Parathyroid adenoma (tissue), 2 donors: ENCODE data around the gene HPRT1.

Source experiments
- H2AFZ ChIP-seq: fragments of 300-600 bp; sonication (generic); one replicate; pipeline ENCODE4 v1.7.0; 2017; ENCODE audit warnings: antibody characterized with exemption, mild to moderate bottlenecking
- H3K27ac ChIP-seq: fragments of 300-600 bp; sonication (generic); one replicate; pipeline ENCODE4 v1.7.0; 2017
- H3K27me3 ChIP-seq: fragments of 300-600 bp; sonication (generic); one replicate; pipeline ENCODE4 v1.7.0; 2017; ENCODE audit warnings: low read length; ENCODE audit not compliant: control insufficient read depth, insufficient read depth
- H3K36me3 ChIP-seq: fragments of 300-600 bp; sonication (generic); one replicate; pipeline ENCODE4 v1.7.0; 2017; ENCODE audit warnings: low read length; ENCODE audit not compliant: control insufficient read depth, insufficient read depth
- H3K4me1 ChIP-seq: fragments of 300-600 bp; sonication (generic); one replicate; pipeline ENCODE4 v1.7.0; 2017; ENCODE audit warnings: control low read depth
- H3K4me2 ChIP-seq: fragments of 300-600 bp; sonication (generic); one replicate; pipeline ENCODE4 v1.7.0; 2017; ENCODE audit warnings: low read length
- H3K4me3 ChIP-seq: fragments of 300-600 bp; sonication (generic); one replicate; pipeline ENCODE4 v1.7.0; 2017; ENCODE audit warnings: low read depth, low read length
- H3K79me2 ChIP-seq: fragments of 300-600 bp; sonication (generic); one replicate; pipeline ENCODE4 v1.7.0; 2017; ENCODE audit warnings: control low read depth
- H3K9ac ChIP-seq: fragments of 300-600 bp; sonication (generic); one replicate; pipeline ENCODE4 v1.7.0; 2017; ENCODE audit warnings: mild to moderate bottlenecking
- H3K9me3 ChIP-seq: fragments of 300-600 bp; sonication (generic); one replicate; pipeline ENCODE4 v1.7.0; 2017; ENCODE audit warnings: low read length; ENCODE audit not compliant: control insufficient read depth
- CTCF ChIP-seq: fragments of 300-600 bp; sonication (generic); IDR thresholded peaks from one replicate; pipeline ENCODE4 v1.7.0; 2017; ENCODE audit warnings: antibody characterized with exemption, mild to moderate bottlenecking
- donor health status: primary hyperparathyroidism.

Gene HPRT1

GRCh38 chrX:134443461-134443860 lies 16.5 kb upstream of the HPRT1 start:
- no peaks in the 10 kb centered on the region for H3K9me3 ChIP-seq
- no peak overlapping the region for H3K27ac ChIP-seq
- no peaks in the 10 kb centered on the region for H3K27me3 ChIP-seq
- no peaks in the 10 kb centered on the region for H3K36me3 ChIP-seq
- no peak overlapping the region for H3K4me2 ChIP-seq
- no peak overlapping the region for H3K4me3 ChIP-seq
- no peaks in the 10 kb centered on the region for H3K79me2 ChIP-seq
- H3K4me1 ChIP-seq, result no peaks in the 10 kb centered on the region
- H3K9ac ChIP-seq, result no peak overlapping the region
- no peak overlapping the region for H2AFZ ChIP-seq
- TF ChIP-seq CTCF, result no peak

GRCh38 chrX:134444681-134445080 lies 15.3 kb upstream of the HPRT1 start:
- Histone ChIP-seq H3K79me2 (no peaks in the 10 kb centered on the region), H3K36me3 (no peaks in the 10 kb centered on the region), H3K9ac (no peak overlapping the region), H3K4me1 (no peaks in the 10 kb centered on the region), H2AFZ (no peak overlapping the region), H3K27me3 (no peaks in the 10 kb centered on the region), H3K9me3 (no peaks in the 10 kb centered on the region), H3K27ac (no peak overlapping the region), H3K4me2 (no peak overlapping the region), H3K4me3 (no peak overlapping the region)
- no peak for TF ChIP-seq CTCF

GRCh38 chrX:134452596-134452995 lies 7.4 kb upstream of the HPRT1 start:
- no peak overlapping the region for H3K9ac ChIP-seq
- H2AFZ ChIP-seq, result no peak overlapping the region

GRCh38 chrX:134453631-134454030 lies 6.3 kb upstream of the HPRT1 start:
- H3K27me3 ChIP-seq, result no peaks in the 10 kb centered on the region
- no peak overlapping the region for H3K27ac ChIP-seq
- no peaks in the 10 kb centered on the region for H3K9me3 ChIP-seq

More at GRCh38 chrX:134452596-134452995, 7.4 kb upstream of the HPRT1 start:
- no peaks in the 10 kb centered on the region for H3K4me1 ChIP-seq
- H3K4me3 ChIP-seq, result no peak overlapping the region
- H3K9me3 ChIP-seq, result no peaks in the 10 kb centered on the region
- TF ChIP-seq CTCF, result no peak
- no peaks in the 10 kb centered on the region for H3K79me2 ChIP-seq
- H3K4me2 ChIP-seq, result no peak overlapping the region
- no peaks in the 10 kb centered on the region for H3K27me3 ChIP-seq
- H3K36me3 ChIP-seq, result no peaks in the 10 kb centered on the region
- H3K27ac ChIP-seq, result no peak overlapping the region

More at GRCh38 chrX:134453631-134454030, 6.3 kb upstream of the HPRT1 start:
- no peak overlapping the region for H3K4me3 ChIP-seq
- TF ChIP-seq CTCF, result no peak
- H2AFZ ChIP-seq, result no peak overlapping the region
- H3K9ac ChIP-seq, result no peak overlapping the region
- no peaks in the 10 kb centered on the region for H3K79me2 ChIP-seq
- no peaks in the 10 kb centered on the region for H3K36me3 ChIP-seq
- H3K4me1 ChIP-seq, result no peaks in the 10 kb centered on the region
- H3K4me2 ChIP-seq, result no peak overlapping the region
